NCI-H1092 treated with DMSO at 0.1 percent for 48 hours (cell line): Measurements from ENCODE around the gene HOXC10.
A peak's percentile ranks its signal among the peaks of the same experiment; 100 is the strongest.

Experiments
- DNase-seq: peaks from one replicate; lab custom pipeline; 2025; lab: John Stamatoyannopoulos, UW

Gene HOXC10

DNA sequence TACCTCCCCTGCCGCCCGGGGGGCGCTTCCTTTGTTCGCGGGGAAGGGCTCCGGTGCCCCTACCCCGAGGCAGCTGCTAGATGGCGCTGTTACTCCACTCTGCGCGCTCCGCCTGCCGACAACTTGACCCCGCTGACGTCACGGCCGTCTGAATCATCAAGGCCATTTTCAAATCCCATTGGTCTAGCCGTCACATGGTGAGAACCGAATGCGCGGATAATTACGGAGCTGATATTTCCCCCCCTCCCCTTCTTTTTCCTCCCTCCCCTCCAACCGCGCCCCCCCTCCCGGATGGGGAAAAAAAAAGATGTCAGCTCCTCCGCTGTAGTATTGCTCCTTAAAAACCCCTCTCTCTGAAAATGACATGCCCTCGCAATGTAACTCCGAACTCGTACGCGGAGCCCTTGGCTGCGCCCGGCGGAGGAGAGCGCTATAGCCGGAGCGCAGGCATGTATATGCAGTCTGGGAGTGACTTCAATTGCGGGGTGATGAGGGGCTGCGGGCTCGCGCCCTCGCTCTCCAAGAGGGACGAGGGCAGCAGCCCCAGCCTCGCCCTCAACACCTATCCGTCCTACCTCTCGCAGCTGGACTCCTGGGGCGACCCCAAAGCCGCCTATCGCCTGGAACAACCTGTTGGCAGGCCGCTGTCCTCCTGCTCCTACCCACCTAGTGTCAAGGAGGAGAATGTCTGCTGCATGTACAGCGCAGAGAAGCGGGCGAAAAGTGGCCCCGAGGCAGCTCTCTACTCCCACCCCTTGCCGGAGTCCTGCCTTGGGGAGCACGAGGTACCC is at the start of gene HOXC10:
HOXC10 (plus strand) TSS at position 246 of the 791 bp plus-strand sequence; CDS start at position 360, 114 bp downstream.
- DNase-seq = peak; percentile 95

DNA sequence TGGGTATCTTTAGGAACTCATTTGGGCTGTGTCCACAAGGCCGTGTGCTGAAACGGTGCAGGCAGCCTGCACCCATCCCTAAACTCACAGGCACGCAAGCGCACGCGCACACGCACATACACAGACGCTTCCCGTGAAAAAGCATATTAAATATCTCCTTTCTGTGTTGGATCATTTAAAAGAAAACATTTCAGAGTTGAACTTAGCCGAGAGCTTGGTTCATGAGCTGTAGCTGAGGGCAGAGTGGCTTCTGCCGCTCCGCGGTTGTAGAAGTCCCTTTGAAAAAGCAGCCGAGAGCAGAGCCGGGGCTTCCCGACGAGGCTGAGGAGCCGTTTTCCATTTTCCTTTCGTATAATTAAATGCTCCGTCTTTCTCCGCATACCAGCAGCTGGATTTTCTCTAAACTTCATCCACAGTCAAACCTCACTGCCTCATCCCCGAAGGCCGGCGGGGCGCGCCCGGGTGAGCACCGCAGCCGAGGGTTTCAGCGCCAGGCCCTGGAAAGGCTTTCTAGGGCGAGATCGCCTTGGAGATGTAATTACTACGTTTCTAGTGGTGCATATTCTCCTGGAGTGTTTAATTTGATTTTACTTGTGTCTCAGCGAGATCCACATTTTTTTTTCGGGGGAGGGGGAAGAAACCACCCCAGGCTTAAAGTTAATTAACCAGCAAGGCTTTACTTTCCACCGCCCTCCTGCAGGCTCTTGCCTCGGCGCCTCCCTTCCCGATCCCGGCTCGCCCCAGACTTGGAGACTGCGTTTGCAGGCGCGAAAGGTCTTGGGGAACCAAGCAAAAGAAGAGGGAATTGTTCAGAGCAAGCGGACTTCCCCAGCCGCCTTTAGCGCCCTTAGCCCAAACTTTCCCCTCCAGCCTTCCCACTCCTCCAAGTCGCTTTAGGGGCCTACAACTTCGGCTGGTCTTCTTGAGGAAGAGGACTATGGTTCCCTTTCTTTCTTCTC is 49.3 kb upstream of the HOXC10 start:
- DNase-seq = no peak

DNA sequence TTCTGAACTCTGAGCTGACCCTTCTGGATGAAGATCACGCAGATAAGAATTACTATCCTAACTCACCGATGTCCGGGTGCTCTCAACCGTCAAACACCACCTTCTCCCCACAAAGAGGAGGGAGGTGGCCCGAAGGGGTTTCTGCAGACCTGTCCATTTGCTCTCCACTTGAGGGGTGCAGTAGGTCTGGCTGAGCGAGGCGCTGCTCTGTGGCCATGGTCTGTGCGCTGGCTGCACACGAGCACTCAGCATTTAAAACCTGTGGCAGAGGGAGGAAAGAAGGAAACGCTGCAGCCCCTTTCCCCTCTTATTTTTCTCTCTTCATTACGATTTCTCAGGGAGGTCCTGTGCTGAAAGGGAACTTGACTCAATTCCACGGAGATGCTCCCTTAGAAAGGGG is 47.8 kb upstream of the HOXC10 start:
- no peak for DNase-seq

DNA sequence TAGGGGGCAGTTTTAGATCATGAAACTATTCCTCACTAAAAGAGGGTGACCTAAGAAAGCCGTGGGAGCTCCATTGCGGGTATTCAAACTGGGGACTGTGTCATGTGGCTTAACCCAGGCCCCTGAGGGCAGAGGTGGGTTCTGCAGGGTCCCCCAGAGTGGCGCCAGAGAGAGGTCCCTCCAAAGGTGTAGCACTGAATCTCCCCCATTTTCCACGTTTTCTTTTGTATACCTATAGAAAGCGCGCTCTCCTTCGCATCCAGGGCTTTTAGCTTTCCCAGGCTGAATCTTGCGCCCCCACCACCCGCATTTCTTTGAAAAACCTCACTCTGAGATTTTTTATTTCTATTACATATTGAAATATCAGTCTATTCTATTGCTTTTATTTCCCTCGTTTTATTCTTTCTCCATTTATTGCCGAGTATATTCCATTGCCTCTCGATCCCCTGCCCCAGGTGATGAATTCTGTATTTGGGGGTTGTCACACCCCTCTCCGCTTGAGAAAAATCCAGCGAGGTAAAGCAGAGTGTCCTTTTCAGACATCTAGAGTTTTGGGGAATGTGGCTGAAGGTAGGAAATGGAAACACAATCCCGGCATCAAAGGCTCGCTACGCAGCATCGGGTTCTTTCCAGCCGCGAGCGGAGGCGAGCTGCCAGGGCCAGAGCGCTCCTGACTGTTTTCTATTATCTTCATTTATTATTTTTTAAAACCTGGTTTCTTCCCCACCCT is 47.2 kb upstream of the HOXC10 start:
- no peak for DNase-seq

DNA sequence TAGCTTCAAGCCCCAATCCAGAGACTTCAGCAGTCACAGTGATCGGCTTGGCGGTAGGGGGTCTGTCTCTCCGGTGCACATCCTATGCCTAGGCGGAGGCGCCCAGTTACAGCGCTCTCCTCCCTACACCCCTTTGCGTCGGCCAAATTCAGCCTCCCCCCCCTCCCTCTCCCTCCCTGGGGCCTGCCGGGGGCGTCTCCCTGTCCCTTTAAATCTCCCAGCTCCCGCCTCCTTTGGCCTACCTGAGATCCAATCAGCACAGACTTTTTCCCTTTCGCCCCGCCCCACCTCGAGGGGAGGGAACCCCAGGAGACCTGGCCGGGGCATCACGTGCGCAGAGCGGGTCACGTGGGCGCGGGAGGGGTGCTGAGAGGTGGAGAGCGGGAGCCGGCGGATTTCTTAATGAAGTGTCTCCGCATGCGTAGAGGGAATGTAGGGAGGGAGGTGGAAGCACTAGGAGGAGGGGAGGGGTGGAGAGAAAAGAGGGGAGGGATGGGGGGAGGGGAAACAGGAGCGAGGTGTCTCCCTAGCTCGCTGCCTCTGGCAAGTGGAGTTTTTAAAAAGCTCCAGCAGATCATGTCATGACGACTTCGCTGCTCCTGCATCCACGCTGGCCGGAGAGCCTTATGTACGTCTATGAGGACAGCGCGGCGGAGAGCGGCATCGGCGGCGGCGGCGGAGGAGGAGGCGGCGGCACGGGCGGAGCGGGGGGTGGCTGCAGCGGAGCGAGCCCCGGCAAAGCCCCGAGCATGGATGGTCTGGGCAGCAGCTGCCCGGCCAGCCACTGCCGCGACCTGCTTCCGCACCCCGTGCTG is 46.4 kb upstream of the HOXC10 start, which contains the start of gene HOXC13:
HOXC13 (plus strand) TSS at position 506 of the 815 bp plus-strand sequence; CDS start at position 582, 76 bp downstream.
- peak; percentile 89 for DNase-seq

DNA sequence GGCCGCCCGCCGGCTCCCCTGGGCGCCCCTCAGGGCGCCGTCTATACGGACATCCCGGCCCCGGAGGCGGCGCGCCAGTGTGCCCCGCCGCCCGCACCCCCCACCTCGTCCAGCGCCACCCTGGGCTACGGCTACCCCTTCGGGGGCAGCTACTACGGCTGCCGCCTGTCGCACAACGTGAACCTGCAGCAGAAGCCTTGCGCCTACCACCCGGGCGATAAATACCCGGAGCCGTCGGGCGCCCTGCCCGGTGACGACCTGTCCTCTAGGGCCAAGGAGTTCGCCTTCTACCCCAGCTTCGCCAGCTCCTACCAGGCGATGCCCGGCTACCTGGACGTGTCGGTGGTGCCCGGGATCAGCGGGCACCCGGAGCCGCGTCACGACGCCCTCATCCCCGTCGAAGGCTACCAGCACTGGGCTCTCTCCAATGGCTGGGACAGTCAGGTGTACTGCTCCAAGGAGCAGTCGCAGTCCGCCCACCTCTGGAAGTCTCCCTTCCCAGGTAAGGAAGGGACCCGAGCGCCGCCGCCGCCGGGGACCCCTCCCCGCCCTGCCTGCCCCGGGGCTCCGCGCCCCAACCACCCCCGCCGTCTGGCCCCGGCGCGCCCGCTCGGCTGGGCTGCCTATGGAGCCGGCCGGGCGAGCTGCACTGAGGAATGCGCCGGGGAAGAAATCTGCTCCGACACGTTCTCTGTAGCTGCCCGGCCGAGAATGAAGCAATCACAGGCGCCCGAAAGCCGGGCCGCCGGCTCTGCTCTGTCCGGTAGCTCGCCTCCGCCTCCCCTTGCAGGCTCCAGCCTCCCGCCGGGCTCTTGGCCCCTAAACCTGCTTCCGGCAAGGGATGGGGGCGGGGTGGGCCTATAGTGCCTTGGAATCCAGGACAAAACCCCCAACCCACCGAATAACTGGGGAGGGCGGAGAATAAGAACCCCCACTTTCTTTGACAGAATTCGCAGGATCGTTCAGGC is 45.5 kb upstream of the HOXC10 start:
- DNase-seq = no peak

DNA sequence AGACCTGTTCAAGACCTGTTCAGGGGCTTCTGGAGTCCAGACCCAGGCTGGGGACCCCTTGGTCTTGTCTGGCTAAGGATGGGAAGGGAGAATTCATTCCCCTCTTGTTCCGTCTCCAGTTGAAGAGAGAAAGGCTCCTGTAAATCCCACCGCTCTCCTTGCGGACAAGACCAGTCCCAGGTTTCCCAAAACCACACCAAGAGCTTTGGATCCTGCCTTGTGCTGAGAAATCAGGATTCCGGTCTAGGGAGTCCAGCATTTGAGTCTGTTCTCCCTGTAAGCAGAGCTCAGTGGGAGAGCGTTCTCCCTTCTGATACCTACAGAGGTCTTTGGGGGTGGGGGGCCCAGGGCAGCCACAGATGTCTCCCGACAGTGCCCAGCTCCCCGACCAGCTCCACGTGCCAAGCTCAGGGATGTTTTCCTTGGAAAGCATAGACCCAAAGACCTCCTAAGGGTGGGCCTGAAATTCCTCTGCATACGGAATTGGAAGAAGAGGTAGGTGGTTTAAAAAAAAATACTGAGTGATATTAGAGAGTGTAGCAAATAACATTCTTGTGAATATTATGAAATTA is 44.4 kb upstream of the HOXC10 start:
- no peak for DNase-seq

DNA sequence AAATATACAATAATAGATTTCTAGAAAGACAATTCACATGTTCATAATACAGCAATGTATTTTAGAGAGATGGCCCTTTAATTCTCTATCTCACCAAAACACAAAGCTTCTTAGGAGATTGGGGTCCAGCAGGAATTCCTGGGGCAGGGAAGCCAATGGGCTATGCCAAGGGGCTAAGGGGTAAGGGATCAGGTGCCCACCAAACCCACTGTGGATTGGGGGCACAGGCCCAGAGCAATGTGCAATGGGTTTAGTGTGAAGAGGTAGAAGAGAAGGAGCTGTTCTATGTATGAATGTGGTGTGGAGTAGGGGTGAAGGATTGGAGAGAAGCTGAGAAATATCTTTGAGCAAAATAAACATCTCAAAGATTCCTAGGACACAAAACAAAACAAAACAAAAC is 43.8 kb upstream of the HOXC10 start:
- no peak for DNase-seq

DNA sequence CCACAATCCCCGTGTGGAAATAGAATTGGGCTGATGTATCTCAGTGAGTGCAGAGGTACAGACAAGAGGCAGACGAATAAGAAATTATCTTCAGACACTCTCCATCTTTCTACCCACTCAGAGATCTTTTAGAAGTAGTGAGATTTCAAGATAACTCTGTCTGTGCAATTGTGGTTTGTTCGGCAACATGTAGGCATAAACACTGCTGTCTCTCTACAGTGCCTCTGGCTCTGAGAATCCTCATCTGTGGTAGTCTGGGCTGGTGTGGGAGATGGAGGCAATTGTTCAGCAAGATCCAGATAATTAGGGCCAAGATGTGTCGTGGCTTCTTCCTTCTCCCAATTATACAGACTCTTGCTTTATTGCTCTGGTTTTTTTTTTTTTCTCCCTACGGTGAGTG is 43.2 kb upstream of the HOXC10 start:
- no peak for DNase-seq

DNA sequence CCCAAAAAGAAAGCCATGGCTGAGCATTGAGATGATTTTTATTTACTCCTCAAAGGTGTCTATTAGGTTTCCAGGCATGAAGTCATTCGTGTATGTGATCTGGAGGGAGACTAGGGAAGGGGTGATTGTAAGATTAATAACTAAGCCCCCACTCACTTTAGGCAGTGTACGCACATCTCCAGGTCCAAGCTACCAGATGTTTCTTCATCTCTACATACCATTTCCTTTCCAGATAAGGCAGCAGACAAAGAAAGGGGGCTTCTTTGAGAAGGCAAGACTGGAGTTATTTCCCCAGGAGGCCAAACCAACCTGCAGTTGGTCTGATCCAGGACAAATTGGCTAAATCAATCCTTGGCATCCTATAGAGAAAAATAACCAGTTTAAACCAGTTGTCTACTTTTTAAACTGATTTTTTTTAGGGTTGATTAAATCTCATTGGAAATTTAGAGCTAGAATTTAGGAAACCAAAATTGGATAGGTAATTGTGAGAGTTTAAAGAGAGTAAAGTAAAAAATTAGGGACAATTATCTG is 42.4 kb upstream of the HOXC10 start:
- DNase-seq = no peak

DNA sequence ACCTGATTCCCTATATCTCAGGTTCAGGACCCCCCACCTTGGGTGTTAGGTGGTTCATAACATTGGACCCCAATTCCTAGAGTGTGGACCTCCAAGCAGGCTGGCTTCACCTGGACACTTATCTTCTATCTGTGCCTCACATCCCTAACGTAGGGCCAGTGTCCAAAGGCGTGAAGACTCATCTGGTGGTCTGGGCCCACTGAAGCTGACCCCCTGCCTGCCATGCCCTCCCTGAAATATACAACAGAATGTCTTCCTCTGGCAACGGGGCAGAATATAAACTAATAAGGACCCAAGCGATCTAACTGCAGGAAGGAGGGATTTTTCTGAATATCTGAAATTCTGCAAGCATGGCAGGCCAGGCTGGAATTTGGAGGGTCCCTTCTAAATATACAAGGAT is 40.7 kb upstream of the HOXC10 start:
- DNase-seq = no peak

DNA sequence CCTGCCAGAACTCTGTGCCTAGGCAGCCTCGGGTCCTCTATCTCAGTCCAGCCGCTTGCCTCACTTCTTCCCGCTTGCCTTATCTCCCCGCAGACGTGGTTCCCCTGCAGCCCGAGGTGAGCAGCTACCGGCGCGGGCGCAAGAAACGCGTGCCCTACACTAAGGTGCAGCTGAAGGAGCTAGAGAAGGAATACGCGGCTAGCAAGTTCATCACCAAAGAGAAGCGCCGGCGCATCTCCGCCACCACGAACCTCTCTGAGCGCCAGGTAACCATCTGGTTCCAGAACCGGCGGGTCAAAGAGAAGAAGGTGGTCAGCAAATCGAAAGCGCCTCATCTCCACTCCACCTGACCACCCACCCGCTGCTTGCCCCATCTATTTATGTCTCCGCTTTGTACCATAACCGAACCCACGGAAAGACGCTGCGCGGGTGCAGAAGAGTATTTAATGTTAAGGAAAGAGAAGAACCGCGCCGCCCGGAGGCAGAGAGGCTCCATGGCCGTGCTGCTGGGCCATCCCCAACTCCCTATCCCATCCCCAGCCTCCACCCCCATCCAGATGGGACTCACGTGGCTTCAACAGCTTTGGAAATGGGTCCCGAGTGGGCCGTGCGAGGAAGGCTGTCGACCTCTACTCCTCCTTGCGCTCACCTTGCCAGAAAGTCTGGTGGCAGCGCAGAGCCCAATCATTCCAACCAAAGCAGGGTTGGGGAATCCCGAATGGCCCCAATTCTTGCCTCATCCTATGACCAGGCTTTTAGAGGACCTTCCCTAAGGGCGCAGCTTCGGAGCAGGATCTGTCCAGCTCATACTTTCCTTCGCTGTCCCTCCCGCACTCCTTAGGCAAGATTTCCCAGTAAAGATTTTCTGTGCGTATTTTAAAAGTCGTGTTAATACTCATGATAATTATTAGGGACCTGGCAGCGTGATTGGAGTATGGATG is 39.8 kb upstream of the HOXC10 start:
- DNase-seq = no peak

DNA sequence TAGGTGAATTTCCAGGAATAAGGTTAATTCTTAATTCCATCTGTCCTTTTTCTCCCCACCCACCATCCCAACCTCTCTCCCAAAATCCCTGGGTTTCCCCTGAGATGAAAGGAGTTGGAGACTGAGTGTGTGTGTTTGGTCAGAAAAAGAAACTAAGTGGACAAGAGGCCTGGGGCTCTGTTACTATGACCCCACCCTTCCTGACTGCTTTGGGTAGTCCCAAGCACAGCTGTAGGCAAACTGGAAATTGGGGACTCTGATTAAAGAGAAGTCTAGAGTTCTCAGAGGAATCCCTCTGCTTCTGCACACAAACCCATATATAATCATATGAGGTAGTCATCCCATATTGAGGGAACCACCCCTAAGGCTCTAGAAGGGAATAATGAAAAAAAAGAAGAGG is 37.2 kb upstream of the HOXC10 start:
- DNase-seq = no peak

DNA sequence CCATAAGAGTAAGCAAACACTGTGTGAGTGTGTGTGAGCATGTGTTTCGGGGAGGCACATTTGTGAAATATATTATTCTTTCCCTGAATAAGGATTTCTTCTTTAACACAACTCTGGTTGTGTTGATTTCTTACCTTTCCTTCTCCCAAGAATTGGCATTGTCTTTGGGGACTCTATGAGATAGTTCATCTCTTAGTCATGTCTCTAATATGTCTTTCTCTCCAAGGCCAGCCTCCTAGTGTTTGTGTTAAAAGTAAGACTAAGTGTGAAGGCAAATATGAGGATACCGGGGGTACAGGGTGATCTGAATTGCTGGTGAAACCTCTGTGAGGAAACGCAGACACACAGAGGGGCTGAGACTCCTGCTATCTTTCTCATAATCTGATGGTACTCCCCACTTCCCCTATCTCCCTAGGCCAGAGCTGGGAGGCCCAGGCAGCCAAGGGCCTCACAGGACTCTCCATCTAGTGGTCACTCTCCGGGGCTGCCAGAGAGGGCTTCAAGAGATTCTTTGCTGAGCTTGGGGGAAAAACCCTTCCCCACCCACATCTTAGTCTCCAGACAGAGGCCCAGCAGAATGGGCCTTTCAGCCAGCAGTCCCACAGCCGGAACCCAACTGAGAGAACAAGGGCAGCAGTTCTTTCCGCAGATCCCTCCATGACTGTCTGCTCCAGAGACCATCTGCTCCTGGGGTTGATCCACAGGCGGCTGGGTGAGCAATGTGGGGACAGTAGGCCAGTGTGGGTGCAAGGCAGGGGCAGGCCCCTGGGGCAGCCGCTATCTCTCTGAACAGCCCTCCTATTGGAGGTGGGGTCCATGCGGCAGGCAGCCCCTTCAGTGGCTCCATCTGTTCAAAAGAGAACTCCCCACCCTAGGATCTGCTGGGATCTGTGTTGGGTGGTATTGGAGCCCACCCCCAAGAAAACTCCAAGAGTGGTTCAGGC is 36.0 kb upstream of the HOXC10 start:
- no peak for DNase-seq

DNA sequence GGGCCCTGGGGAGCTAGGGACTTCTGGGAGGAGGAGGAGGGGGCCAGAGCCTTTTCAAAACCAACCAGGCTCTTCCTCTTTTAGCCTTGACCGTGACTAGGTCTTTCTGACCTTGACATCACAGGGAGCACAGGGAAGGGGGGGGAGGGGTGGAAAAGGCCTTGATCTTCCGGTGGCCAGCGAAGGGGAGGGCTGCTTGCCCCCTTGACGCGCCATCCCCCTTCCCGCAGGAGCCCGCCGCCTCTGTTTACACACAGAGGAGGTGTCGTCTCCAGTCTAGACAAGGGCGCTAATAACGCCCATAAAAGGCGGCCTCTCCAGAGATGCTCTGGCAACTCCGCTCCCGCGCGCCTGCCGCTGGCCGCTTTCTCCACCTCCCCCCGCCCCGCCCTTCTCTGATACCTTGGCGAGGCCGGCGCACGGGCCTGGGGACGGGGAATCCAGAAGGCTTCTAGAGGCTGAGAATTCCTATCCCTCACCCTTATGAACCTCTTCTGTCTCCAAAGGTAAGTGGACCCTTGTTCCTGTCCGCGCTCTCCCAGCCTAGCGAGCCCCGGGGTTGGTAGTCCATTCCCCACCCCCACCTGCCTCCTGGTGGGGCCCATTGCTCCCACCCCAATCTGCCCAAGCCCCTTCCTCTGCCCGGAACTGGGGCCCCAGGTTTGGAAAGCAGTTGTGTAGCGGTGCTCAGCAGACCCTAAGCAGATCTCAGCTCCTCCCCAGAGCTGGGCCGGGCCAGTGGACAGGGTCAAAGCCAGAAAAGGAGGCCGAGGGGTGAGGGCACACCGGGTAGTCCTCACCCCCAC is 35.1 kb upstream of the HOXC10 start:
- DNase-seq = peak; percentile 27

DNA sequence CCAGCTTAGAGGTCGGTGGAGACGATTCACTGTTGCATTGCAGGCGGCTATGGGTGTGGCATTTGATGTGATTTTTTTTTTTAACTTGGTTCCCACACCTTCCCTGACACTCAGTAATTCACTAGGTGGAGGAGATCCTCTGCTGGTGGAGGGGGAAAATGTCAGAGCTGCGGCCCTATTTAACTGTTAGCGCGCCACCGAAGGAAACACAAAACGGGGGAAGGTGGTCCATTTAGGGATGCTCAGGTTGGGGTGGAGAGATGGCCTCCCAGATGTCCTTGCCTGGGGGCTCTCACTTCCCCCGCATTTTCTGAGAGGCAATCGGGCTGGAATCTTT is 34.5 kb upstream of the HOXC10 start:
- no peak for DNase-seq
